SU-DHL-6 (cell line): Measurements from ENCODE around the gene CABLES2.

Experiments used
- H2AFZ ChIP-seq: fragments of 200-600 bp; sonication (generic); 2 replicates; pipeline ENCODE4 v1.6.1; 2014; ENCODE audit warnings: low read depth, mild to moderate bottlenecking, moderate library complexity, mixed read lengths, antibody characterized with exemption, low read length; ENCODE audit not compliant: severe bottlenecking
- H3F3A ChIP-seq: fragments of 200-600 bp; shearing (Covaris generic); 2 replicates; pipeline ENCODE4 v1.6.0; 2016; ENCODE audit warnings: antibody characterized with exemption, mild to moderate bottlenecking; ENCODE audit not compliant: insufficient read depth
- H3K27ac ChIP-seq: fragments of 200-600 bp; sonication (generic); 2 replicates; pipeline ENCODE4 v1.5.1; 2016; ENCODE audit warnings: low read depth, mild to moderate bottlenecking, low read length, moderate library complexity, mixed read lengths
- H3K27me3 ChIP-seq: fragments of 200-600 bp; sonication (generic), shearing (Covaris generic); 2 replicates; pipeline ENCODE4 v1.6.0; 2014; ENCODE audit warnings: mild to moderate bottlenecking, low read length
- H3K36me3 ChIP-seq: fragments of 200-600 bp; sonication (generic); 2 replicates; pipeline ENCODE4 v1.6.1; 2014; ENCODE audit warnings: mild to moderate bottlenecking, low read length, mixed read lengths
- H3K4me2 ChIP-seq: fragments of 300-600, 200-600 bp; shearing (Covaris generic), sonication (generic); 2 replicates; pipeline ENCODE4 v1.6.0; 2014; ENCODE audit warnings: low read length, low read depth, mild to moderate bottlenecking; ENCODE audit not compliant: poor library complexity, severe bottlenecking
- H3K4me3 ChIP-seq: fragments of 200-600 bp; sonication (generic); 2 replicates; pipeline ENCODE4 v1.5.1; 2014; ENCODE audit warnings: antibody characterized with exemption, low read length, mild to moderate bottlenecking, mixed read lengths; ENCODE audit not compliant: insufficient read depth, poor library complexity, severe bottlenecking
- H3K79me2 ChIP-seq: fragments of 200-600 bp; sonication (generic); 2 replicates; pipeline ENCODE4 v1.6.1; 2014; ENCODE audit warnings: mild to moderate bottlenecking, low read length, moderate library complexity; ENCODE audit not compliant: insufficient read depth
- H3K9ac ChIP-seq: fragments of 200-600 bp; sonication (generic); 2 replicates; pipeline ENCODE4 v1.7.0; 2014; ENCODE audit warnings: mild to moderate bottlenecking, low read length
- H3K9me2 ChIP-seq: fragments of 200-600 bp; sonication (generic); replicated peaks from 2 replicates; pipeline ENCODE4 v1.6.1; 2014; ENCODE audit warnings: low read length; ENCODE audit not compliant: insufficient read depth
- H3K9me3 ChIP-seq: fragments of 200-600 bp; sonication (generic); 2 replicates; pipeline ENCODE4 v1.6.1; 2014; ENCODE audit warnings: low read length, mixed read lengths; ENCODE audit not compliant: insufficient read depth
- H4K20me1 ChIP-seq: fragments of 200-600 bp; sonication (generic); 2 replicates; pipeline ENCODE4 v1.6.1; 2014; ENCODE audit warnings: low read depth, mild to moderate bottlenecking, antibody characterized with exemption, low read length, moderate library complexity, mixed read lengths
- EZH2phosphoT487 ChIP-seq: fragments of 200-600 bp; sonication (generic), shearing (Covaris generic); conservative IDR thresholded peaks from 2 replicates; pipeline ENCODE4 v1.6.1; 2018; ENCODE audit warnings: mild to moderate bottlenecking, antibody characterized with exemption, low read length, moderate library complexity, mixed read lengths
- TF ChIP-seq, protein P1 (sequence below): fragments of 200-600 bp; sonication (generic); IDR thresholded peaks from one replicate; pipeline ENCODE4 v1.5.1; 2017; ENCODE audit warnings: antibody characterized with exemption, mild to moderate bottlenecking, low read length, moderate library complexity; ENCODE audit not compliant: insufficient read depth, poor library complexity, severe bottlenecking

The CABLES2 gene

DNA sequence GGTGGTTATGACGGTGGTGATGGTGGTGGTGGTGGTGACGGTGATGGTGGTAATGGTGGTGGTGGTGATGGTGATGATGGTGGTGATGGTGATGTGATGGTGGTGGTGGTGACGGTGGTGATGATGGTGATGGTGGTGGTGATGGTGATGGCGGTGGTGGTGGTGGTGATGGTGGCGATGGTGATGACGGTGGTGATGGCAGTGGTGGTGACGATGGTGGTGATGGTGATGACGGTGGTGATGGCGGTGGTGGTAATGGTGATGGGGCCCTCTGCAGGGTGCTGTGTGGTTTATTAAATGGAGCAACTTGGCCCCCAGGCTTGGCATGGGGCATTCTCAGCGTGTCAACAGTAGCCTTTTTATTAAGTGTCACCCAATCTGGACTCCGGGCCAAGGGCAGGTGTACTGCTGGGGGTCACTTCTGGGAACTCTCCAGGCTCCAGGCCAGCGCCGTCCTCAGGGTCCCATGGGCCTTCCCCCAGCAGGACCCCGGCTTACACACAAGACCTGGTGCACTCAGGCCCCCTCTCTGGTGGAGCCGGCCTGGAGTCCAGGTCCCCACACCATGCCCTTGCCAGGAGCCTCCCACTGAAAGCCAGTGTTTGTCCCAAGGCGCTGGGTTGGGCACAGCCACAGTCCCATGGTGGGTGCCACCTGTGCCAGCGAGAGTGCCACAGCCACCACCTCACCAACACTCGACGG, 8.8 kb downstream of the CABLES2 start:
- Histone ChIP-seq H4K20me1 (no peaks in the 10 kb centered on the region), H3F3A (0 out of 2 replicates have a peak, but pooled peaks cover 3% of the 10 kb centered on the region), H3K4me3 (no peak overlapping the region), H3K79me2 (no peaks in the 10 kb centered on the region), H3K27ac (no peak overlapping the region), H2AFZ (no peak overlapping the region), H3K27me3 (no peaks in the 10 kb centered on the region), H3K9me3 (no peaks in the 10 kb centered on the region), H3K36me3 (no peaks in the 10 kb centered on the region), H3K9me2 (no peaks in the 10 kb centered on the region), H3K9ac (no peak overlapping the region), H3K4me2 (no peak overlapping the region)
- TF ChIP-seq, protein P1, sequence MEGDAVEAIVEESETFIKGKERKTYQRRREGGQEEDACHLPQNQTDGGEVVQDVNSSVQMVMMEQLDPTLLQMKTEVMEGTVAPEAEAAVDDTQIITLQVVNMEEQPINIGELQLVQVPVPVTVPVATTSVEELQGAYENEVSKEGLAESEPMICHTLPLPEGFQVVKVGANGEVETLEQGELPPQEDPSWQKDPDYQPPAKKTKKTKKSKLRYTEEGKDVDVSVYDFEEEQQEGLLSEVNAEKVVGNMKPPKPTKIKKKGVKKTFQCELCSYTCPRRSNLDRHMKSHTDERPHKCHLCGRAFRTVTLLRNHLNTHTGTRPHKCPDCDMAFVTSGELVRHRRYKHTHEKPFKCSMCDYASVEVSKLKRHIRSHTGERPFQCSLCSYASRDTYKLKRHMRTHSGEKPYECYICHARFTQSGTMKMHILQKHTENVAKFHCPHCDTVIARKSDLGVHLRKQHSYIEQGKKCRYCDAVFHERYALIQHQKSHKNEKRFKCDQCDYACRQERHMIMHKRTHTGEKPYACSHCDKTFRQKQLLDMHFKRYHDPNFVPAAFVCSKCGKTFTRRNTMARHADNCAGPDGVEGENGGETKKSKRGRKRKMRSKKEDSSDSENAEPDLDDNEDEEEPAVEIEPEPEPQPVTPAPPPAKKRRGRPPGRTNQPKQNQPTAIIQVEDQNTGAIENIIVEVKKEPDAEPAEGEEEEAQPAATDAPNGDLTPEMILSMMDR, result no peak
- no peak for TF ChIP-seq EZH2phosphoT487

DNA sequence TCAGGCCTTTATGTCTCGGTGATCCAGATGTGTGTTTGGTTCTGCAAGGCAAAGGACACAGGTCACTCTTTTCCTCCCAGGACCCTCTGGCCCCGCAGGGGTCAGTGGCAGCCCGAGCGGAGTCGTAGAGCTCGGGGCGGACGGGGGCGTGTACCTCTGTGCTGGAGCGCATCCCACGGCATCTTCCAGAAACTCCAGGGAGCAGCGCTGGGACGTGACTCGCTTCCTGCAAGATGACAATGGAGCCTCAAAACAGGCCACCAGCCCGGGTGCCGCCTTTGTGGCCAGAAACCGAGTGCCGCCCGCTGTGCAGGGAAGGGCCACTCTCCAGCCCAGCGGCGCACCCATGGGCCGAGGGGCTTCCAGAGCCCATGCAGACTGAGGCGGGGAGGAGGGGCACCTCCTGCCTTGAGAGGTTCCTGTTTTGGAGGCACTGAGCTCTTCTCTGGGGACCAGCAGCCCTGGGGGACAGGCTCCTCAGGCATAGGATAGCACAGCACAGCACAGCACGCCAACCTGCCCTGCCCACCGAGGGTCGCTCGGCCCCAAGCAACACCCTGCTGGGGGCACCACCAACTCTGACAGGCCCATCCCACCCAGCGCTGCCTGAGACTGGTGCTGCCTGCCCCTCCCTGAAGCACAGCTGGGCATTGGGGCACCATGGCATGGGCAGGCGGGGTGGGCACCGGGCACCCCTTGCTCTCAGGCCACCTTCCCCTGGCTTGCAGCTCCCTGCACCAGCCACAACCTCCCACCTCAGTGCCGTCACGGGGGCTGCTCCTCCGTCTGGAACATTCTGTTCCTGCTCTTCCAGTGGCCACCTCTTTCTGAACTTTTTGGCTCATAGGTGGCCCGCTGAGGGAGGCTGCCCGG, 10.5 kb downstream of the CABLES2 start:
- no peaks in the 10 kb centered on the region for H4K20me1 ChIP-seq
- H3K4me3 ChIP-seq, result no peak overlapping the region
- H3K9me2 ChIP-seq, result no peaks in the 10 kb centered on the region
- H3K9me3 ChIP-seq, result no peaks in the 10 kb centered on the region
- H3K27me3 ChIP-seq, result no peaks in the 10 kb centered on the region
- no peaks in the 10 kb centered on the region for H3K36me3 ChIP-seq
- no peak overlapping the region for H3K9ac ChIP-seq
- H3K79me2 ChIP-seq, result no peaks in the 10 kb centered on the region
- no peak overlapping the region for H3K27ac ChIP-seq
- H3F3A ChIP-seq, result 0 out of 2 replicates have a peak, but pooled peaks cover 3% of the 10 kb centered on the region
- TF ChIP-seq, protein P1, result no peak
- no peak for TF ChIP-seq EZH2phosphoT487
- no peak overlapping the region for H2AFZ ChIP-seq
- no peak overlapping the region for H3K4me2 ChIP-seq

DNA sequence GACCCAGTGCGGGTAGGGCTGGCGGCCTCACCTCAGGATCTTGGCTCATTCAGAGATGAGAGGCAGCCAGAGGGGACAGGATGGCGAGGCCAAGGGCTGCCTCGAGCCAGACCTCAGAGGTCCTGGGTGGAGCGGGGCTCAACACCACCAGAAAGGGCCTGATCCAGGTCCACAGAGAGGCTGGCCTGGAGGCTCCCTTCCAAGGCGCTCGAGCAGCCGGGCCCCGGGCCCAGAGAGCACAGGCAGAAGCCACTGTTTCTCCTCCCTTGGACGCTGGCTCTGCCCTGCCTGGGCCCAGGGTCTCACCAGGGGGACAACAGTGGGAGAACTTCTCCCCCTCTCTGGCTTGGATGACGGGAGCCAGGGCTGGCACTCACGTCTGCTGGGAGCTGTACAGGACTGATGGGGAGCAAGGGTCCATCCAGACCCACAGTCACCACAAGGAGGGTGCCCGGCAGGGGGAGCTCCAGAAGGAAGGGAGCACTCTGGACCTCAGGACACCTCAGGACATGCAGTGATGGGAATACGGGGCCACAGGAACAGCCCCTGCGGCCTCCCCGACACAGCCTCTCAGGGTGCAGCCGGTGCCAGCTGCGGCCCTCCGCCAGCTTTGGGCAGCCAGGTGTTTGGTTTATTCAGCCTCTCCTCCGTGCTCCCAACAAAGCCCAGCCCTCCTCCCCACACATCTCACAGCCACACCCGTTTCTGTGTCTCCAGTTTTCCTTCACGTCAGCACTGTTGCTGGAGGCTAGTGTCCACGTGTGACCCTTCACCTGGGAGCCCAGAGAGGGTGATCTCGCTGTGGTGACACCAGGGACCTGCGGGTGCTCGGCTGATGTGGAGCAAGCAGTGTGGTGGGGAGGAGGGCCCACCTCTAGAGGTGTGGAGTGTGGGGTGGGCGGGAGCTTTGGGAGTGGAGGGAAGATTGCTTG, 11.5 kb downstream of the CABLES2 start:
- no peaks in the 10 kb centered on the region for H4K20me1 ChIP-seq
- H3K27ac ChIP-seq, result no peak overlapping the region
- H3K9ac ChIP-seq, result no peak overlapping the region
- no peak overlapping the region for H2AFZ ChIP-seq
- H3F3A ChIP-seq, result 0 out of 2 replicates have a peak, but pooled peaks cover 3% of the 10 kb centered on the region
- no peaks in the 10 kb centered on the region for H3K79me2 ChIP-seq
- no peaks in the 10 kb centered on the region for H3K27me3 ChIP-seq
- no peak for TF ChIP-seq EZH2phosphoT487
- TF ChIP-seq, protein P1, result no peak
- no peaks in the 10 kb centered on the region for H3K9me2 ChIP-seq
- H3K36me3 ChIP-seq, result no peaks in the 10 kb centered on the region
- H3K9me3 ChIP-seq, result no peaks in the 10 kb centered on the region
- no peak overlapping the region for H3K4me2 ChIP-seq
- no peak overlapping the region for H3K4me3 ChIP-seq
